Activated T-helper 1 cell treated with anti-CD3 and anti-CD28 coated beads, Interleukin-12 subunit alpha, Interleukin-12 subunit beta, Interleukin-2, Interleukin-4 antibody, amounts not matched to agents 30 ng/mL and 10 ng/mL and 1 ng/mL, durations not matched to agents 14 hours and 24 hours and 36 hours (primary cell): Measurements from ENCODE around the gene SOBP. TPM values are rescaled to one million over a fixed set of nuclear protein-coding genes. Genes with fewer than 3 reads are reported as not detected.
"Not testable (repeated sequence)": the region's sequence is repeated elsewhere in the genome, so short reads cannot be mapped to it uniquely, and the experiment has no call there.

Experiments
- DNase-seq: peaks from one replicate; pipeline ENCODE4 v3.0.0; 2021; ENCODE audit warnings: low spot score
- H3K27ac Mint-ChIP-seq: one replicate; pipeline ENCODE4 v1.8.0; 2021; ENCODE audit warnings: mild to moderate bottlenecking, mixed read lengths
- H3K27me3 Mint-ChIP-seq: one replicate; pipeline ENCODE4 v1.8.0; 2022; ENCODE audit warnings: mild to moderate bottlenecking, moderate library complexity, mixed read lengths; ENCODE audit not compliant: insufficient read depth
- H3K36me3 Mint-ChIP-seq: one replicate; pipeline ENCODE4 v1.8.0; 2021; ENCODE audit warnings: low read depth, mixed read lengths
- H3K4me1 Mint-ChIP-seq: one replicate; pipeline ENCODE4 v1.8.0; 2021; ENCODE audit warnings: low read depth, mixed read lengths
- H3K4me3 Mint-ChIP-seq: one replicate; pipeline ENCODE4 v1.8.0; 2021; ENCODE audit warnings: mild to moderate bottlenecking, moderate library complexity, mixed read lengths
- H3K9me3 Mint-ChIP-seq: one replicate; pipeline ENCODE4 v1.8.0; 2021; ENCODE audit warnings: mixed read lengths
- intact Hi-C: fragments of 100-400 bp; cut with micrococcal nuclease; formaldehyde crosslinking; loops from one replicate; pipeline ENCODE4 v1.15.1; 2024
- total RNA-seq: library from RNA; stranded (reverse); gene quantifications from 2 replicates; pipeline ENCODE4 v1.2.3, GENCODE V29; 2022

Gene SOBP
- total RNA-seq, 1 donor from 2014 or later, result 0.16 TPM

GRCh38 chr6:107517274-107517673 is 27.4 kb downstream of the SOBP start:
- Mint-ChIP-seq H3K27ac (no peak overlapping the region), H3K9me3 (no peaks in the 10 kb centered on the region), H3K4me1 (no peaks in the 10 kb centered on the region), H3K27me3 (peaks cover 5% of the 10 kb centered on the region), H3K4me3 (no peak overlapping the region), H3K36me3 (no peaks in the 10 kb centered on the region)
- DNase-seq, result no peak
- intact Hi-C loops, result no loop called here

- H3K4me3 Mint-ChIP-seq, H3K27me3 Mint-ChIP-seq, H3K27ac Mint-ChIP-seq, DNase-seq, H3K9me3 Mint-ChIP-seq, H3K36me3 Mint-ChIP-seq, H3K4me1 Mint-ChIP-seq, intact Hi-C loops: not testable (repeated sequence)
Measured at GRCh38 chr6:107519224-107519623, 29.3 kb downstream of the SOBP start.

DNA sequence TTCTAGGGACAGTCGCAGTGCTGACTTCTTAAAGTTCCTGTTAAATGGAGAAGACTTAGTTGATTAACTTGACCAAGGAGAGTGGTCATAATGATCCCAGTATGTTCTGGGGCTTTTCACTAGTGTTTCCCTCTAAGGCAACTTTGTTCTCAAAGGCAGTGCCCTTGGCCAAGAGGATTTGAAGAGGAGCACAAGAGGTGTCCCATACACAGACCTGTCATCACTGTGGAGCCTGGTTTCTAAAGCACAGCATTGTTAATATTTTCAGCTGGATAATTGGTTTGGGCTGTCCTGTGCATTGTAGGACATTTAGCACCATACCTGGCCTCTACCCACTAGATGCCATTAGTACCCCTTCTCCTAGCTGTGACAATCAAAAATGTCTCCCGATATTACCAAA is 30.8 kb downstream of the SOBP start:
- H3K9me3 Mint-ChIP-seq, H3K27me3 Mint-ChIP-seq, H3K4me3 Mint-ChIP-seq, DNase-seq, H3K27ac Mint-ChIP-seq, H3K4me1 Mint-ChIP-seq, H3K36me3 Mint-ChIP-seq, intact Hi-C loops: not testable (repeated sequence)

DNA sequence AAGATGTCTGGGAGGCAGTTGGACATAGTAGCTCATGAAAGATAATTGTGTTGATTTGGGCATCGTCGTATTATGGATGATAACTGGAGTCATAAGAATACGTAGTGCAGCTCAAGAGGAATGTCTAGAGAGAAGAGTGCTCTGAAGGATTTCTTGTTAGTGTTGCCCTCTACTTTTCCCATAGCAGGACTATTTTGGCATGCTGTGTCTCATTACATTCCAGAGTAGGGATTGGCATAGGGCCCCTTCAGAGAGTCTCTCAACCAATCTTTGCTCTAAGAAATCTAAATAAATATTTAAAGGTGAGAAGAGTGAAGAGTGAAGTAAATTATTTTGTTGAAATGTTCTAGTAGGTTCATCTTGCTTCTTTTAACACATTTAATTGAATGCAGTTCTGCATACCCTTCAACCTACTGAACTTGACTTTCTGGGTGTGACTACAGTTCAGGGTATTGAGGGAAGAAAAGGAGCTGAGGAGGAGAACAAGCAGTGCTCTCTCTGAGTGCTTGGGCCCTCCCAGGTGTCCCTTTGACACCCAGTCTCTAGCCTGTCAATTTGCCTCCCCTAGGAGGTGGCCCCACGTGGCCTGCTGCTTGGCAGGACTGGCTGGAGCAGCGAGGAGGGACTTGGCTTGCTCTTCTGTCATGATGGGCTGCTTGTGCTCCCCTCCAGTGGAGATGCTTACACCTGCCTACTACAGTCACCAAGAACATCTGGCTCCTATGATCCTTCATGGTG is 33.3 kb downstream of the SOBP start:
- H3K27me3 Mint-ChIP-seq, result peaks cover 7% of the 10 kb centered on the region
- H3K4me1 Mint-ChIP-seq, result no peaks in the 10 kb centered on the region
- H3K36me3 Mint-ChIP-seq, result no peaks in the 10 kb centered on the region
- intact Hi-C loops, result no loop called here
- no peak overlapping the region for H3K27ac Mint-ChIP-seq
- no peak for DNase-seq
- no peaks in the 10 kb centered on the region for H3K9me3 Mint-ChIP-seq
- H3K4me3 Mint-ChIP-seq, result no peak overlapping the region

GRCh38 chr6:107523794-107524193 is 33.9 kb downstream of the SOBP start:
- H3K27me3 Mint-ChIP-seq, result peaks cover 7% of the 10 kb centered on the region
- no peaks in the 10 kb centered on the region for H3K9me3 Mint-ChIP-seq
- no peak overlapping the region for H3K27ac Mint-ChIP-seq
- intact Hi-C loops, result no loop called here
- DNase-seq, result no peak
- H3K4me1 Mint-ChIP-seq, result no peaks in the 10 kb centered on the region
- H3K4me3 Mint-ChIP-seq, result no peak overlapping the region
- H3K36me3 Mint-ChIP-seq, result no peaks in the 10 kb centered on the region

DNA sequence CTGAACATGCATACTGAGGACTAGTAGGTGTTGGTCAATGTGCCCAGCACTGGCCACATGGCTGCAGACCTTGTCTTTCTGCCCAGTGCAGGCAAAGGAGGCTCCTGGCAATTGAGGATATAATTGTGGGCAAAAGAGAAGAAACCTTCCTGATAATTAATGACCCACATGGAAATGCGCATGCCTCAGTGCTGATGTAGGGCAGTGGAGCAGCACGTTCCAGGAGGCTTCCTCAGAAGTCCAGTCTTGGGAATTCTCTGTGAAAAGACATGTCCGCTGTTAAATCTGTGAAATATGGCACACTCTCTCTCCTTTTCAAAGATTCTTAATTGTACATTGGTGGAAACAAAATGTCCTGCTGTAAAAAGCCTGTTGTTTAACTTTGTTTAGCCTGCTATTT is 34.7 kb downstream of the SOBP start:
- intact Hi-C loops, result no loop called here
- no peaks in the 10 kb centered on the region for H3K9me3 Mint-ChIP-seq
- no peaks in the 10 kb centered on the region for H3K36me3 Mint-ChIP-seq
- no peak overlapping the region for H3K4me3 Mint-ChIP-seq
- H3K4me1 Mint-ChIP-seq, result no peaks in the 10 kb centered on the region
- no peak for DNase-seq
- H3K27ac Mint-ChIP-seq, result no peak overlapping the region
- H3K27me3 Mint-ChIP-seq, result peaks cover 7% of the 10 kb centered on the region

- intact Hi-C loops, result no loop called here
- no peak overlapping the region for H3K4me3 Mint-ChIP-seq
Measured at GRCh38 chr6:107531868-107532267, 42.0 kb downstream of the SOBP start.

GRCh38 chr6:107532706-107533105 is 42.8 kb downstream of the SOBP start:
- intact Hi-C loops, result no loop called here
- H3K4me3 Mint-ChIP-seq, result no peak overlapping the region

More at GRCh38 chr6:107531868-107532267, 42.0 kb downstream of the SOBP start:
- Mint-ChIP-seq H3K4me1 (no peaks in the 10 kb centered on the region), H3K9me3 (no peaks in the 10 kb centered on the region), H3K36me3 (no peaks in the 10 kb centered on the region), H3K27ac (no peak overlapping the region), H3K27me3 (peaks cover 14% of the 10 kb centered on the region)
- no peak for DNase-seq

GRCh38 chr6:107533415-107534059 is 43.6 kb downstream of the SOBP start:
- H3K4me1 Mint-ChIP-seq, result no peaks in the 10 kb centered on the region
- H3K27me3 Mint-ChIP-seq, result peaks cover 15% of the 10 kb centered on the region
- no peak overlapping the region for H3K27ac Mint-ChIP-seq
- H3K4me3 Mint-ChIP-seq, result no peak overlapping the region
- no peak for DNase-seq
- intact Hi-C loops, result no loop called here
- no peaks in the 10 kb centered on the region for H3K36me3 Mint-ChIP-seq
- H3K9me3 Mint-ChIP-seq, result no peaks in the 10 kb centered on the region

More at GRCh38 chr6:107532706-107533105, 42.8 kb downstream of the SOBP start:
- H3K36me3 Mint-ChIP-seq, result no peaks in the 10 kb centered on the region
- DNase-seq, result no peak
- peaks cover 17% of the 10 kb centered on the region for H3K27me3 Mint-ChIP-seq
- H3K27ac Mint-ChIP-seq, result no peak overlapping the region
- H3K4me1 Mint-ChIP-seq, result no peaks in the 10 kb centered on the region
- H3K9me3 Mint-ChIP-seq, result no peaks in the 10 kb centered on the region

GRCh38 chr6:107534571-107535141 is 44.7 kb downstream of the SOBP start:
- H3K36me3 Mint-ChIP-seq, result no peaks in the 10 kb centered on the region
- peaks cover 18% of the 10 kb centered on the region for H3K27me3 Mint-ChIP-seq
- H3K4me1 Mint-ChIP-seq, result no peaks in the 10 kb centered on the region
- H3K4me3 Mint-ChIP-seq, result no peak overlapping the region
- no peaks in the 10 kb centered on the region for H3K9me3 Mint-ChIP-seq
- intact Hi-C loops, result no loop called here
- DNase-seq, result no peak
- no peak overlapping the region for H3K27ac Mint-ChIP-seq

GRCh38 chr6:107535626-107536025 is 45.7 kb downstream of the SOBP start:
- no peak for DNase-seq
- Mint-ChIP-seq H3K27me3 (peaks cover 25% of the 10 kb centered on the region), H3K4me1 (no peaks in the 10 kb centered on the region), H3K27ac (no peak overlapping the region), H3K36me3 (no peaks in the 10 kb centered on the region), H3K9me3 (no peaks in the 10 kb centered on the region), H3K4me3 (no peak overlapping the region)
- intact Hi-C loops, result no loop called here

GRCh38 chr6:107536180-107536961 is 46.5 kb downstream of the SOBP start:
- Mint-ChIP-seq H3K9me3 (no peaks in the 10 kb centered on the region), H3K4me3 (no peak overlapping the region), H3K4me1 (no peaks in the 10 kb centered on the region), H3K27me3 (peaks cover 23% of the 10 kb centered on the region), H3K27ac (no peak overlapping the region), H3K36me3 (no peaks in the 10 kb centered on the region)
- intact Hi-C loops, result no loop called here
- DNase-seq, result no peak

DNA sequence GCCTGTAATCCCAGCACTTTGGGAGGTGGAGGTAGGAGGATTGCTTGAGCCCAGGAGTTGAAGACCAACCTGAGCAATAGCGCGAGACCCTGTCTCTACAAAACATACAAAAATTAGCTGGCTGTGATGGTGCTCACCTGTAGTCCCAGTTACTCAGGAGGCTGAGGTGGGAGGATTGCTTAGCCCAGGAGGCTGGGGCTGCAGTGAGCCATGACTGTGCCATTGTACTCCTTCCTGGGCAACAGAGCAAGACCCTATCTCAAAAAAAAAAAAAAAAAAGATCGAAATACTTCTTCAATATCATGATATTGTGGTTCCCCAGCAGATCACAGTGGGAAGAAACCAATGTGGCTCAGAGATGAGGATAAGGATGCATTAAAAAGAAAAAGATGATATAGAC is 47.6 kb downstream of the SOBP start:
- H3K36me3 Mint-ChIP-seq, result no peaks in the 10 kb centered on the region
- H3K27me3 Mint-ChIP-seq, result peaks cover 23% of the 10 kb centered on the region
- no peak overlapping the region for H3K27ac Mint-ChIP-seq
- H3K9me3 Mint-ChIP-seq, result no peaks in the 10 kb centered on the region
- H3K4me1 Mint-ChIP-seq, result no peaks in the 10 kb centered on the region
- DNase-seq, result no peak
- H3K4me3 Mint-ChIP-seq, result no peak overlapping the region
- intact Hi-C loops, result no loop called here
